Mesothelial cell of epicardium (in vitro differentiated cells): ENCODE data around the gene SYTL3. TPM values are rescaled to one million over a fixed set of nuclear protein-coding genes. Genes with fewer than 3 reads are reported as not detected.

Experiments
- DNase-seq, 2 experiments: peaks; one replicate each; pipeline ENCODE4 v3.0.0; 2021; ENCODE audit warnings: low spot score in 2 of 2; ENCODE audit not compliant: unreplicated experiment in 2 of 2
- H3K27ac Mint-ChIP-seq: 2 replicates; pipeline ENCODE4 v1.8.0; 2021; ENCODE audit warnings: mixed read lengths
- H3K27me3 Mint-ChIP-seq: 2 replicates; pipeline ENCODE4 v1.8.0; 2021; ENCODE audit warnings: low read depth, mixed read lengths
- H3K36me3 Mint-ChIP-seq: 2 replicates; pipeline ENCODE4 v1.8.0; 2021; ENCODE audit warnings: mixed read lengths
- H3K4me1 Mint-ChIP-seq: 2 replicates; pipeline ENCODE4 v1.8.0; 2021; ENCODE audit warnings: mixed read lengths
- H3K4me3 Mint-ChIP-seq: 2 replicates; pipeline ENCODE4 v1.8.0; 2021; ENCODE audit warnings: mild to moderate bottlenecking, moderate library complexity, mixed read lengths
- H3K9me3 Mint-ChIP-seq: 2 replicates; pipeline ENCODE4 v1.8.0; 2021; ENCODE audit warnings: mixed read lengths
- total RNA-seq: library from RNA; stranded (reverse); gene quantifications from 3 replicates; pipeline ENCODE4 v1.2.1, GENCODE V29; 2021
- TF ChIP-seq, protein P1 (sequence below): fragments of 200-600 bp; sonication (generic); IDR thresholded peaks from one replicate; pipeline ENCODE4 v1.5.0; 2021; ENCODE audit warnings: antibody characterized with exemption; ENCODE audit not compliant: unreplicated experiment

Gene SYTL3
- total RNA-seq, 1 donor from 2014 or later: 6.1 TPM

DNA sequence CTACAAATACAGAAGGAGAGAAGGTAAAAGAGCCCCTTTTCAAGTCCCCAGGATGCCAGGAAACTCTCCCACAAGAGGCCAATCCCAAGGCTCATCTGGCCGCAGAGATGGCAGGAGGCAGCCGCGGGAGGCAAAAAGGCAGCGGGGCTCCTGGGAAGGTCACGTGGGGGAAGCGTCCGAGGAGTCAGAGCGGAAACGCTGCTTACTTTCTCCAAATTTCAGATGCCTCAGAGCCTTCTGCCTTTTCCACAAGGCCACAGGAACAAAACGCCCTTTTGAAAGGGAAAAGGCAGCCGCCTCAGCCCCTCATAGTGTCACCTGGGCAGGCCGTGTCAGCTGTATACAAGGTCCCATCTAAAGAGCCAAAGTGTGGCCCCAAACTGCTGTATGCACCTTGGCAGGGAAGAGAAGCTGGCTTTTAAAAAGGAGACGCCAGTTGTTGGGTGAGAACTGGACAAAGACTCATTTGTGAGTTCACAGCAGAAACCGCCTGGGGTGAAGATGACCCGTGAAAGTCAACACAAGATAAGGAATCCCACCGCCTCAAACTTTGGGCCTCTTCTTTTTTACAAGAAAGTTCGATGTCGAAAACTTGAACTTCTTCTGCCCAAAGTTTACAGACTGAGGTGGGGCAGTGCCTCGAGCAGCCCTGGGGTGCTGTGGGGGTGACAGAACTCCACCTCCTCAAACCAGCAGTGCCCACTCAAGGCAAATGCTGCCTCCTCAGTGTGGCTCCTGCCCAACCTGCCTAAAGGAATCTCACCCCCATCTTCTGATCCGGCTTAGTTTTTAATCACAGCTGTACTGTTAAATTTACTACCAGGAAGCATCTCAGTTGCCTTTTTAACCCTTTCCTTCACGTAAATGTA, 124.0 kb downstream of the SYTL3 start:
- no peaks in the 10 kb centered on the region for H3K27me3 Mint-ChIP-seq
- peaks cover 77% of the 10 kb centered on the region for H3K36me3 Mint-ChIP-seq
- no peak overlapping the region for H3K4me3 Mint-ChIP-seq
- H3K27ac Mint-ChIP-seq: peak overlapping the region; percentile 80
- no peaks in the 10 kb centered on the region for H3K9me3 Mint-ChIP-seq
- H3K4me1 Mint-ChIP-seq: peaks cover 1% of the 10 kb centered on the region
- TF ChIP-seq, protein P1, sequence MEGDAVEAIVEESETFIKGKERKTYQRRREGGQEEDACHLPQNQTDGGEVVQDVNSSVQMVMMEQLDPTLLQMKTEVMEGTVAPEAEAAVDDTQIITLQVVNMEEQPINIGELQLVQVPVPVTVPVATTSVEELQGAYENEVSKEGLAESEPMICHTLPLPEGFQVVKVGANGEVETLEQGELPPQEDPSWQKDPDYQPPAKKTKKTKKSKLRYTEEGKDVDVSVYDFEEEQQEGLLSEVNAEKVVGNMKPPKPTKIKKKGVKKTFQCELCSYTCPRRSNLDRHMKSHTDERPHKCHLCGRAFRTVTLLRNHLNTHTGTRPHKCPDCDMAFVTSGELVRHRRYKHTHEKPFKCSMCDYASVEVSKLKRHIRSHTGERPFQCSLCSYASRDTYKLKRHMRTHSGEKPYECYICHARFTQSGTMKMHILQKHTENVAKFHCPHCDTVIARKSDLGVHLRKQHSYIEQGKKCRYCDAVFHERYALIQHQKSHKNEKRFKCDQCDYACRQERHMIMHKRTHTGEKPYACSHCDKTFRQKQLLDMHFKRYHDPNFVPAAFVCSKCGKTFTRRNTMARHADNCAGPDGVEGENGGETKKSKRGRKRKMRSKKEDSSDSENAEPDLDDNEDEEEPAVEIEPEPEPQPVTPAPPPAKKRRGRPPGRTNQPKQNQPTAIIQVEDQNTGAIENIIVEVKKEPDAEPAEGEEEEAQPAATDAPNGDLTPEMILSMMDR: no peak
- DNase-seq: no peak

- H3K4me3 Mint-ChIP-seq: no peak overlapping the region
- H3K4me1 Mint-ChIP-seq: peaks cover 6% of the 10 kb centered on the region
- H3K36me3 Mint-ChIP-seq: peaks cover 75% of the 10 kb centered on the region
- DNase-seq: no peak
- no peak overlapping the region for H3K27ac Mint-ChIP-seq
- no peaks in the 10 kb centered on the region for H3K9me3 Mint-ChIP-seq
- TF ChIP-seq, protein P1: no peak
- no peaks in the 10 kb centered on the region for H3K27me3 Mint-ChIP-seq
Measured at GRCh38 chr6:158774717-158775449, 125.0 kb downstream of the SYTL3 start.

DNA sequence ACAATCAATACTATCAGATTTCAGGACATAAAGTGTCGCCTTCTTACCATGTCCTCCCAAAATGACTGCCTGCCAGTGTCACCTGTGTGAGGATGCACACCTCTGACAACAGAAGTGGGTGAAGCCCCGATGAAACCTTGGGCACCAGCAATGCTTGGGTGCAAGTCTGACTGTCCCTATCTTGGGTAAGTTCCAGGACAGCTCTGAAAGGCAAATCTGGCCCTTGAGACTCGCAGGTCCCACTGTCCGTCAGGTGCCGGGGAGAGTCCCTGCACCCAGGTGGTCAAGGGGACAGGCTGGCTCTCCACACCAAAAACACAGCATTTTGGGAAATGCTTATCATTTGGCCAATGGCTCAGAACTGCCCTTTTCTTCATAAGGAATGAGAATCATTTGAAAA, 126.0 kb downstream of the SYTL3 start:
- H3K4me1 Mint-ChIP-seq: peaks cover 14% of the 10 kb centered on the region
- H3K9me3 Mint-ChIP-seq: no peaks in the 10 kb centered on the region
- TF ChIP-seq, protein P1: no peak
- H3K36me3 Mint-ChIP-seq: peaks cover 66% of the 10 kb centered on the region
- no peak for DNase-seq
- no peak overlapping the region for H3K4me3 Mint-ChIP-seq
- H3K27me3 Mint-ChIP-seq: no peaks in the 10 kb centered on the region
- no peak overlapping the region for H3K27ac Mint-ChIP-seq

- Mint-ChIP-seq H3K36me3 (peaks cover 60% of the 10 kb centered on the region), H3K4me3 (no peak overlapping the region), H3K4me1 (peaks cover 23% of the 10 kb centered on the region), H3K27ac (peak overlapping the region; percentile 13), H3K9me3 (no peaks in the 10 kb centered on the region), H3K27me3 (no peaks in the 10 kb centered on the region)
- TF ChIP-seq, protein P1: no peak
- no peak for DNase-seq
Measured at GRCh38 chr6:158776737-158777136, 126.9 kb downstream of the SYTL3 start.

DNA sequence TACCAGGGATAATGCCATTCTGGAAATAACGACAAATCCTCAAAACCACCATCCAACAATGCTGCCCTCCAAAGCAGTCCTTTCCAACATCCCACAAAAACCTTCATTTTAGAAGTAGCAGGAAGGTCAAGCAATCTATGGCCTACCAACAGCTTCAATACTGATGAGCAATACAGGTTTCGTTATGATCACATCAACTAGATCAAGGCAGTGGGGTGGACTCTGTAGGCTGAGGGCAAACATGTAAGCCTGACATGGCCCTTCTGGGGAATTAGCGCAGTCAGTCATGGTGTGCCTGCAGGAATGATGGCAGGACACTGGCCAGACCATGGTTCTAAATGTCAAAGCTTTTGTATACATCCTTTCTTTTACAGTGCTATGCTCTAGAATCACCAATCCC, 127.7 kb downstream of the SYTL3 start:
- H3K9me3 Mint-ChIP-seq: no peaks in the 10 kb centered on the region
- H3K36me3 Mint-ChIP-seq: peaks cover 58% of the 10 kb centered on the region
- no peaks in the 10 kb centered on the region for H3K27me3 Mint-ChIP-seq
- H3K4me3 Mint-ChIP-seq: no peak overlapping the region
- H3K4me1 Mint-ChIP-seq: peaks cover 29% of the 10 kb centered on the region
- TF ChIP-seq, protein P1: no peak
- no peak for DNase-seq
- no peak overlapping the region for H3K27ac Mint-ChIP-seq
